AG20443 (cell line): ENCODE measurements around the gene BARX2.
A peak's percentile ranks its signal among the peaks of the same experiment; 100 is the strongest.

ENCODE experiments used
- DNase-seq: peaks from one replicate; pipeline ENCODE4 v3.0.0; 2012; ENCODE audit warnings: low spot score, mixed read lengths

The BARX2 gene

GRCh38 chr11:129374081-129374992 lies 1.3 kb upstream of the BARX2 start:
- DNase-seq, result peak; percentile 24

- peak; percentile 21 for DNase-seq
Observed at GRCh38 chr11:129374993-129375750, 476 bp upstream of the BARX2 start.

- no peak for DNase-seq
Observed at GRCh38 chr11:129376658-129377341, 1.2 kb downstream of the BARX2 start.

- DNase-seq, result no peak
Observed at GRCh38 chr11:129377739-129378138, 2.1 kb downstream of the BARX2 start.

GRCh38 chr11:129380413-129380812 lies 4.8 kb downstream of the BARX2 start:
- DNase-seq, result no peak

- no peak for DNase-seq
Observed at GRCh38 chr11:129382583-129382982, 6.9 kb downstream of the BARX2 start.

GRCh38 chr11:129383060-129383459 lies 7.4 kb downstream of the BARX2 start:
- no peak for DNase-seq

GRCh38 chr11:129383502-129383901 lies 7.9 kb downstream of the BARX2 start:
- no peak for DNase-seq

GRCh38 chr11:129384415-129384814 lies 8.8 kb downstream of the BARX2 start:
- DNase-seq, result no peak

GRCh38 chr11:129385801-129386200 lies 10.2 kb downstream of the BARX2 start:
- no peak for DNase-seq

GRCh38 chr11:129386795-129387397 lies 11.2 kb downstream of the BARX2 start:
- no peak for DNase-seq

GRCh38 chr11:129387434-129387833 lies 11.8 kb downstream of the BARX2 start:
- DNase-seq, result no peak

- no peak for DNase-seq
Observed at GRCh38 chr11:129388824-129389223, 13.2 kb downstream of the BARX2 start.

- no peak for DNase-seq
Observed at GRCh38 chr11:129390303-129390821, 14.7 kb downstream of the BARX2 start.

GRCh38 chr11:129391360-129391759 lies 15.7 kb downstream of the BARX2 start:
- no peak for DNase-seq

GRCh38 chr11:129391821-129392220 lies 16.2 kb downstream of the BARX2 start:
- DNase-seq, result no peak

- no peak for DNase-seq
Observed at GRCh38 chr11:129392995-129393394, 17.3 kb downstream of the BARX2 start.

- DNase-seq, result no peak
Observed at GRCh38 chr11:129394709-129395108, 19.1 kb downstream of the BARX2 start.

GRCh38 chr11:129395432-129395831 lies 19.8 kb downstream of the BARX2 start:
- DNase-seq, result no peak

- DNase-seq, result no peak
Observed at GRCh38 chr11:129395883-129396282, 20.2 kb downstream of the BARX2 start.

- DNase-seq, result no peak
Observed at GRCh38 chr11:129396454-129396853, 20.8 kb downstream of the BARX2 start.
